SK-N-SH treated with all-trans-retinoic acid at 6 μM for 48 hours (cell line): ENCODE data around the gene TPCN1.

Source experiments
- ATAC-seq: fragments of 200-7000 bp; cut with Tn5 transposase; 3 replicates; pipeline ENCODE4 v1.9.1; 2020; ENCODE audit warnings: mild to moderate bottlenecking, moderate library complexity
- ARNTL ChIP-seq: fragments of 450-650 bp; formaldehyde crosslinking; IDR thresholded peaks from 2 replicates; pipeline ENCODE4 v1.5.0; 2020; ENCODE audit warnings: low read depth, mild to moderate bottlenecking, moderate library complexity, borderline replicate concordance
- BACH2 ChIP-seq: fragments of 250-450 bp; sonication (Bioruptor Pico); IDR thresholded peaks from 2 replicates; pipeline ENCODE4 v1.9.0; 2021; ENCODE audit warnings: mild to moderate bottlenecking, borderline replicate concordance
- CSDC2 ChIP-seq: fragments of 250-450 bp; sonication (Bioruptor Pico); IDR thresholded peaks from 2 replicates; pipeline ENCODE4 v1.5.0; 2020; ENCODE audit warnings: mild to moderate bottlenecking, moderate library complexity
- CSRNP3 ChIP-seq: fragments of 250-450 bp; sonication (Bioruptor Pico); IDR thresholded peaks from 2 replicates; pipeline ENCODE4 v1.5.1; 2021; ENCODE audit warnings: mild to moderate bottlenecking, moderate library complexity
- ESRRG ChIP-seq: fragments of 250-450 bp; sonication (Bioruptor Pico); IDR thresholded peaks from 2 replicates; pipeline ENCODE4 v1.6.1; 2021; ENCODE audit warnings: mild to moderate bottlenecking
- ISL1 ChIP-seq: fragments of 250-450 bp; sonication (Bioruptor Pico); IDR thresholded peaks from 2 replicates; pipeline ENCODE4 v2.1.2; 2022; ENCODE audit warnings: mild to moderate bottlenecking, moderate library complexity
- RARB ChIP-seq: fragments of 250-450 bp; sonication (Bioruptor Pico); IDR thresholded peaks from 2 replicates; pipeline ENCODE4 v1.8.0; 2021; ENCODE audit warnings: mild to moderate bottlenecking, moderate library complexity
- SNAI2 ChIP-seq: fragments of 250-450 bp; sonication (Bioruptor Pico); IDR thresholded peaks from 2 replicates; pipeline ENCODE4 v1.5.0; 2020; ENCODE audit warnings: mild to moderate bottlenecking, moderate library complexity
- TCF4 ChIP-seq: fragments of 250-450 bp; sonication (Bioruptor Pico); IDR thresholded peaks from 2 replicates; pipeline ENCODE4 v1.8.0; 2021; ENCODE audit warnings: mild to moderate bottlenecking, moderate library complexity, borderline replicate concordance
- TOX ChIP-seq: fragments of 250-450 bp; sonication (Bioruptor Pico); IDR thresholded peaks from 2 replicates; pipeline ENCODE4 v1.8.0; 2021; ENCODE audit warnings: mild to moderate bottlenecking, moderate library complexity, borderline replicate concordance
- TSHZ2 ChIP-seq: fragments of 250-450 bp; sonication (Bioruptor Pico); IDR thresholded peaks from 2 replicates; pipeline ENCODE4 v1.5.0; 2020; ENCODE audit warnings: mild to moderate bottlenecking, moderate library complexity
- ZFP3 ChIP-seq: fragments of 250-450 bp; sonication (Bioruptor Pico); IDR thresholded peaks from 2 replicates; pipeline ENCODE4 v1.5.0; 2020; ENCODE audit warnings: mild to moderate bottlenecking, moderate library complexity
- ZFP30 ChIP-seq: fragments of 450-650 bp; formaldehyde crosslinking; IDR thresholded peaks from 2 replicates; pipeline ENCODE4 v1.5.0; 2022; ENCODE audit warnings: mild to moderate bottlenecking, moderate library complexity
- ZNF565 ChIP-seq: fragments of 450-650 bp; formaldehyde crosslinking; conservative IDR thresholded peaks from 2 replicates; pipeline ENCODE4 v1.5.0; 2020; ENCODE audit warnings: low read depth, mild to moderate bottlenecking, moderate library complexity
- ZNF70 ChIP-seq: fragments of 450-650 bp; formaldehyde crosslinking; IDR thresholded peaks from 2 replicates; pipeline ENCODE4 v1.5.0; 2020; ENCODE audit warnings: mild to moderate bottlenecking, moderate library complexity
- ZNF8 ChIP-seq: fragments of 450-650 bp; formaldehyde crosslinking; IDR thresholded peaks from 2 replicates; pipeline ENCODE4 v1.5.0; 2020; ENCODE audit warnings: mild to moderate bottlenecking, moderate library complexity
- TF ChIP-seq, protein P1 (sequence below): fragments of 250-450 bp; sonication (Bioruptor Pico); IDR thresholded peaks from 2 replicates; pipeline ENCODE4 v1.5.1; 2020; ENCODE audit warnings: low read depth, mild to moderate bottlenecking, moderate library complexity
- TF ChIP-seq, protein P2 (sequence below): fragments of 250-450 bp; sonication (Bioruptor Pico); IDR thresholded peaks from 2 replicates; pipeline ENCODE4 v1.8.0; 2021; ENCODE audit warnings: low read depth, mild to moderate bottlenecking, moderate library complexity, borderline replicate concordance

TPCN1 gene

GRCh38 chr12:113221181-113221996, at the start of gene TPCN1:
TSS of gene TPCN1 (plus strand) at chr12:113221464. CDS start at chr12:113226853, 5,389 bp downstream.
- TF ChIP-seq, protein P1, sequence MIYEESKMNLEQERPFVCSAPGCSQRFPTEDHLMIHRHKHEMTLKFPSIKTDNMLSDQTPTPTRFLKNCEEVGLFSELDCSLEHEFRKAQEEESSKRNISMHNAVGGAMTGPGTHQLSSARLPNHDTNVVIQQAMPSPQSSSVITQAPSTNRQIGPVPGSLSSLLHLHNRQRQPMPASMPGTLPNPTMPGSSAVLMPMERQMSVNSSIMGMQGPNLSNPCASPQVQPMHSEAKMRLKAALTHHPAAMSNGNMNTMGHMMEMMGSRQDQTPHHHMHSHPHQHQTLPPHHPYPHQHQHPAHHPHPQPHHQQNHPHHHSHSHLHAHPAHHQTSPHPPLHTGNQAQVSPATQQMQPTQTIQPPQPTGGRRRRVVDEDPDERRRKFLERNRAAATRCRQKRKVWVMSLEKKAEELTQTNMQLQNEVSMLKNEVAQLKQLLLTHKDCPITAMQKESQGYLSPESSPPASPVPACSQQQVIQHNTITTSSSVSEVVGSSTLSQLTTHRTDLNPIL (CRISPR knock-in tag): no peak
- TF ChIP-seq ZFP3 (CRISPR knock-in tag): peak; percentile 64; the same call in 1 of the 2 replicates
- ATAC-seq: peak; percentile 95

DNA sequence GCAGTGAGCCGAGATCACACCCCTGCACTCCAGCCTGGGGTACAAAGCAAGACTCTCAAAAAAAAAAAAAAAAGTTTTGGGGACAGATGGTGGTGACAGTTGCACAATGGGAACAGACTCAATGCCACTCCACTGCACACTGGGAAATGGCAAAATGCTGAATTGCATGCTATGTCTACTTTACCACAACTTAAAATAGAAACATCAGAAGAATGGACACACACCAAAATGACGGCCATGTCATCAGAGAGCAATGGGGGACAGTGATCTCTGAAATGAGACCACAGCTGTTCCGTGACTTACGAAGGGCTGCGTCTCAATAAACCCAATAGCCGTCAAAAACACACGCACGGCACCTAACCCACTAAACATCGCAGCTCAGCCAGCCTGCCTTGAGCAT, 49.7 kb upstream of the TPCN1 start:
- no peak for TF ChIP-seq TSHZ2 (CRISPR knock-in tag)
- no peak for TF ChIP-seq SNAI2
- no peak for TF ChIP-seq BACH2 (CRISPR knock-in tag)
- TF ChIP-seq, protein P2, sequence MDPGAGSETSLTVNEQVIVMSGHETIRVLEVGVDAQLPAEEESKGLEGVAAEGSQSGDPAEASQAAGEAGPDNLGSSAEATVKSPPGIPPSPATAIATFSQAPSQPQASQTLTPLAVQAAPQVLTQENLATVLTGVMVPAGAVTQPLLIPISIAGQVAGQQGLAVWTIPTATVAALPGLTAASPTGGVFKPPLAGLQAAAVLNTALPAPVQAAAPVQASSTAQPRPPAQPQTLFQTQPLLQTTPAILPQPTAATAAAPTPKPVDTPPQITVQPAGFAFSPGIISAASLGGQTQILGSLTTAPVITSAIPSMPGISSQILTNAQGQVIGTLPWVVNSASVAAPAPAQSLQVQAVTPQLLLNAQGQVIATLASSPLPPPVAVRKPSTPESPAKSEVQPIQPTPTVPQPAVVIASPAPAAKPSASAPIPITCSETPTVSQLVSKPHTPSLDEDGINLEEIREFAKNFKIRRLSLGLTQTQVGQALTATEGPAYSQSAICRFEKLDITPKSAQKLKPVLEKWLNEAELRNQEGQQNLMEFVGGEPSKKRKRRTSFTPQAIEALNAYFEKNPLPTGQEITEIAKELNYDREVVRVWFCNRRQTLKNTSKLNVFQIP: no peak
- TF ChIP-seq TOX (CRISPR knock-in tag): no peak
- TF ChIP-seq RARB: no peak
- no peak for TF ChIP-seq ZNF8 (CRISPR knock-in tag)
- TF ChIP-seq CSDC2: no peak
- TF ChIP-seq, protein P1 (CRISPR knock-in tag): no peak
- no peak for TF ChIP-seq ARNTL (CRISPR knock-in tag)
- no peak for TF ChIP-seq ISL1 (CRISPR knock-in tag)
- ATAC-seq: no peak

DNA sequence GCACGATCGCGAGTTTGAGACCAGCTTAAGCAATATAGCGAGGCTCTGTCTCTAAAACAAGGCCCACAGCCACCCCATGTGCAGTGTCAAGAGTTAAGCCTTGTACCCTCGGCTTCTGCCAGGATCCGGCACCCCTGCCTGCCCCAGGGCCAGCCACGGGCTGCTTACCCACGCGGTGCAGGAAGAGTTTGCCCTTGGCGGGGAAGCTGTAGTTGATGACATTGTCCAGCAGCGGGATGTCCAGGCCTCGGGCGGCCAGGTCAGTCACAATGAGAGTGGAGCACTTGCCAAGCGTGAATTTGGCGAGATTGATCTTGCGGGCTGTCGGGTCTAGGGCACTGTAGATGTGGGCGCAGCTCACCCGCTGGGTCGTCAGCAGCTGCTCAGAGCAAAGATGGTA, 49.1 kb upstream of the TPCN1 start:
- TF ChIP-seq ESRRG (CRISPR knock-in tag): no peak
- no peak for TF ChIP-seq ZNF565 (CRISPR knock-in tag)
- no peak for TF ChIP-seq TCF4 (CRISPR knock-in tag)
- TF ChIP-seq BACH2 (CRISPR knock-in tag): no peak
- TF ChIP-seq CSRNP3 (CRISPR knock-in tag): no peak
- no peak for TF ChIP-seq ZNF70 (CRISPR knock-in tag)
- TF ChIP-seq, protein P1 (CRISPR knock-in tag): no peak
- TF ChIP-seq ISL1 (CRISPR knock-in tag): no peak
- TF ChIP-seq ZFP30 (CRISPR knock-in tag): no peak
- ATAC-seq: no peak
